HCT116 (cell line): ENCODE data around the gene ITGAV. TPM values are rescaled to one million over a fixed set of nuclear protein-coding genes. Genes with fewer than 3 reads are reported as not detected.

ENCODE experiments used
- ATAC-seq: fragments of 200-7000 bp; cut with Tn5 transposase; 2 replicates; pipeline ENCODE4 v1.9.1; 2020; ENCODE audit warnings: mild to moderate bottlenecking, moderate library complexity
- BruUV-seq: library from RNA; stranded (reverse); fragments of 400-500 nt; replicated peaks from 2 replicates; lab custom pipeline; 2021; lab: Mats Ljungman, UMichigan
- CTCF ChIA-PET: fragments of 300-600 bp; sonication (Branson Sonifier 250); formaldehyde crosslinking; loops from one replicate; lab custom pipeline; 2021; ENCODE audit warnings: antibody characterized with exemption; lab: Charles Lee
- POLR2A ChIA-PET: fragments of 300-600, 350-600 bp; sonication (Branson Sonifier 250); formaldehyde crosslinking; loops from one replicate; lab custom pipeline; 2021; ENCODE audit warnings: antibody characterized with exemption; lab: Charles Lee
- RAD21 ChIA-PET, 2 experiments: fragments of 300-600 bp; sonication (Branson Sonifier 250); formaldehyde crosslinking; loops; one replicate each; lab custom pipeline; 2023; ENCODE audit warnings: low total read pairs in 2 of 2; ENCODE audit not compliant: uncharacterized antibody in 2 of 2, unreplicated experiment in 2 of 2, low non-redundant PET in 1 of 2; lab: Charles Lee
- DNase-seq: peaks from one replicate; pipeline ENCODE4 v3.0.0-alpha.2; 2010; ENCODE audit warnings: low read depth, low spot score
- H2AFZ ChIP-seq: fragments of 200-600 bp; shearing (Covaris generic), sonication (generic); 2 replicates; pipeline ENCODE4 v1.6.1; 2017; ENCODE audit warnings: low read depth, mixed run types, mixed read lengths, antibody characterized with exemption, low read length; ENCODE audit not compliant: poor library complexity, severe bottlenecking
- H3K27ac ChIP-seq: 2 replicates; pipeline ENCODE4 v1.5.1; 2012; ENCODE audit warnings: low read depth, low read length
- H3K27me3 ChIP-seq: fragments of 200-600 bp; sonication (generic); 2 replicates; pipeline ENCODE4 v1.6.1; 2016; ENCODE audit warnings: mixed run types, low read length, mixed read lengths; ENCODE audit not compliant: insufficient read depth
- H3K36me3 ChIP-seq, 2 experiments: fragments of 200-500 bp in 1 of 2; fragments of 200-600 bp in 1 of 2; sonication (Bioruptor generic) in 1 of 2; sonication (generic) in 1 of 2; 2 replicates each; pipeline versions ENCODE4 v1.5.1 to v1.6.1; 2014 to 2016; ENCODE audit warnings: low read length in 2 of 2, inconsistent platforms in 1 of 2, mixed read lengths in 1 of 2, mixed run types in 1 of 2; ENCODE audit not compliant: insufficient read depth in 2 of 2, control insufficient read depth in 1 of 2
- H3K4me1 ChIP-seq, 2 experiments: fragments of 200-600 bp in 1 of 2; sonication (generic) in 1 of 2; 2 replicates each; pipeline versions ENCODE4 v1.5.1 to v1.6.1; 2012 to 2017; ENCODE audit warnings: low read length in 2 of 2, inconsistent platforms in 1 of 2, mild to moderate bottlenecking in 1 of 2, mixed read lengths in 1 of 2, mixed run types in 1 of 2, moderate library complexity in 1 of 2; ENCODE audit not compliant: insufficient read depth in 2 of 2, control insufficient read depth in 1 of 2
- H3K4me2 ChIP-seq: fragments of 200-600 bp; sonication (generic); 2 replicates; pipeline ENCODE4 v1.6.1; 2017; ENCODE audit warnings: mixed run types, low read length, mixed read lengths
- H3K4me3 ChIP-seq, 2 experiments: fragments of 200-600 bp in 1 of 2; sonication (generic) in 1 of 2; replicated peaks in 1 of 2; 2 replicates each; pipeline ENCODE4 v1.5.1; 2011 to 2016; ENCODE audit warnings: low read length in 2 of 2, control low read depth in 1 of 2, low read depth in 1 of 2, mild to moderate bottlenecking in 1 of 2, mixed read lengths in 1 of 2, mixed run types in 1 of 2
- H3K79me2 ChIP-seq: fragments of 200-600 bp; sonication (generic); 2 replicates; pipeline ENCODE4 v1.6.1; 2017; ENCODE audit warnings: mild to moderate bottlenecking, mixed run types, low read length, moderate library complexity, mixed read lengths; ENCODE audit not compliant: insufficient read depth
- H3K9ac ChIP-seq: fragments of 200-600 bp; sonication (generic); 2 replicates; pipeline ENCODE4 v1.6.1; 2016; ENCODE audit warnings: low read length, mixed read lengths
- H3K9me2 ChIP-seq: fragments of 200-600 bp; sonication (generic), shearing (Covaris generic); 2 replicates; pipeline ENCODE4 v1.6.1; 2017; ENCODE audit warnings: mixed run types, mild to moderate bottlenecking, moderate library complexity; ENCODE audit not compliant: insufficient read depth
- H3K9me3 ChIP-seq, 2 experiments: fragments of 200-500 bp in 1 of 2; fragments of 200-600 bp in 1 of 2; sonication (Bioruptor generic) in 1 of 2; sonication (generic) in 1 of 2; 2 replicates each; pipeline ENCODE4 v1.6.1; 2014 to 2017; ENCODE audit warnings: low read length in 2 of 2, mixed read lengths in 2 of 2, inconsistent platforms in 1 of 2, low read depth in 1 of 2, mild to moderate bottlenecking in 1 of 2, mixed run types in 1 of 2, moderate library complexity in 1 of 2; ENCODE audit not compliant: control insufficient read depth in 1 of 2, insufficient read depth in 1 of 2
- H4K20me1 ChIP-seq: fragments of 200-600 bp; sonication (generic), shearing (Covaris generic); 2 replicates; pipeline ENCODE4 v1.6.1; 2017; ENCODE audit warnings: mixed run types, mild to moderate bottlenecking, moderate library complexity; ENCODE audit not compliant: insufficient read depth
- ELF1 ChIP-seq: IDR thresholded peaks from 2 replicates; pipeline ENCODE4 v1.6.1; 2012; ENCODE audit warnings: low read depth, borderline replicate concordance
- JUND ChIP-seq: IDR thresholded peaks from 2 replicates; pipeline ENCODE4 v1.6.1; 2012
- RAD21 ChIP-seq: IDR thresholded peaks from 2 replicates; pipeline ENCODE4 v1.6.1; 2012; ENCODE audit warnings: low read depth, mild to moderate bottlenecking
- SP1 ChIP-seq: IDR thresholded peaks from 2 replicates; pipeline ENCODE4 v1.6.1; 2012; ENCODE audit warnings: low read depth
- SRF ChIP-seq: IDR thresholded peaks from 2 replicates; pipeline ENCODE4 v1.6.1; 2012; ENCODE audit warnings: low read depth
- TCF7L2 ChIP-seq: IDR thresholded peaks from 2 replicates; pipeline ENCODE4 v1.7.0; 2011; ENCODE audit warnings: borderline replicate concordance, inconsistent platforms; ENCODE audit not compliant: insufficient read depth, insufficient read length; ENCODE audit errors: extremely low read depth
- YY1 ChIP-seq: IDR thresholded peaks from 2 replicates; pipeline ENCODE4 v1.6.1; 2011; ENCODE audit warnings: low read length, low read depth, moderate library complexity, mild to moderate bottlenecking; ENCODE audit not compliant: insufficient replicate concordance; ENCODE audit errors: extremely low read depth
- ZFX ChIP-seq: fragments of 450-650 bp; IDR thresholded peaks from 2 replicates; pipeline ENCODE4 v1.6.1; 2017
- ZNF274 ChIP-seq: fragments of 200-500 bp; sonication (Bioruptor generic); IDR thresholded peaks from 2 replicates; pipeline ENCODE4 v1.6.1; 2014; ENCODE audit warnings: mild to moderate bottlenecking, low read depth, low read length, inconsistent platforms
- intact Hi-C: fragments of 100-400 bp; cut with micrococcal nuclease; formaldehyde crosslinking; loops from 2 replicates; pipeline ENCODE4 v1.10.0; 2022
- total RNA-seq: library from RNA; stranded (reverse); gene quantifications from one replicate; pipeline ENCODE4 v1.2.1, GENCODE V29; 2021; ENCODE audit not compliant: unreplicated experiment
- TF ChIP-seq, protein P1 (sequence below), 3 experiments: fragments of 200-600 bp in 1 of 3; sonication (generic) in 1 of 3; IDR thresholded peaks in 2 of 3; conservative IDR thresholded peaks in 1 of 3; 2 replicates each; pipeline ENCODE4 v1.5.1; 2012 to 2017; ENCODE audit warnings: low read depth in 2 of 3, low read length in 2 of 3, antibody characterized with exemption in 1 of 3, borderline replicate concordance in 1 of 3, control low read depth in 1 of 3, mild to moderate bottlenecking in 1 of 3, mixed read lengths in 1 of 3, mixed run types in 1 of 3, moderate library complexity in 1 of 3; ENCODE audit not compliant: insufficient read depth in 1 of 3
- TF ChIP-seq, protein P2 (sequence below): IDR thresholded peaks from 2 replicates; pipeline ENCODE4 v1.6.1; 2011; ENCODE audit warnings: mild to moderate bottlenecking, low read length, moderate library complexity; ENCODE audit not compliant: insufficient replicate concordance; ENCODE audit errors: extremely low read depth

Gene ITGAV
- total RNA-seq, 1 experiment from 2014 or later = 36.3 TPM

- no peak for DNase-seq
- Histone ChIP-seq H3K36me3 (peaks cover 0 to 5% of the 10 kb centered on the region in 2 experiments; a peak in 1 of 4 replicates), H3K9me2 (no peaks in the 10 kb centered on the region), H3K4me3 (no peak overlapping the region), H4K20me1 (no peaks in the 10 kb centered on the region), H3K27ac (no peak overlapping the region), H2AFZ (no peak overlapping the region), H3K27me3 (no peaks in the 10 kb centered on the region)
- ATAC-seq = no peak
- BruUV-seq = no TSS peak
- ChIA-PET POLR2A (no interaction called here), CTCF (no interaction called here), RAD21 (no interaction called here)
- no peak for TF ChIP-seq ELF1
- TF ChIP-seq JUND = no peak
- no peak for TF ChIP-seq ZNF274
- no peak for TF ChIP-seq YY1
- no peak for TF ChIP-seq SP1
- TF ChIP-seq ZFX = no peak
- TF ChIP-seq, protein P1, sequence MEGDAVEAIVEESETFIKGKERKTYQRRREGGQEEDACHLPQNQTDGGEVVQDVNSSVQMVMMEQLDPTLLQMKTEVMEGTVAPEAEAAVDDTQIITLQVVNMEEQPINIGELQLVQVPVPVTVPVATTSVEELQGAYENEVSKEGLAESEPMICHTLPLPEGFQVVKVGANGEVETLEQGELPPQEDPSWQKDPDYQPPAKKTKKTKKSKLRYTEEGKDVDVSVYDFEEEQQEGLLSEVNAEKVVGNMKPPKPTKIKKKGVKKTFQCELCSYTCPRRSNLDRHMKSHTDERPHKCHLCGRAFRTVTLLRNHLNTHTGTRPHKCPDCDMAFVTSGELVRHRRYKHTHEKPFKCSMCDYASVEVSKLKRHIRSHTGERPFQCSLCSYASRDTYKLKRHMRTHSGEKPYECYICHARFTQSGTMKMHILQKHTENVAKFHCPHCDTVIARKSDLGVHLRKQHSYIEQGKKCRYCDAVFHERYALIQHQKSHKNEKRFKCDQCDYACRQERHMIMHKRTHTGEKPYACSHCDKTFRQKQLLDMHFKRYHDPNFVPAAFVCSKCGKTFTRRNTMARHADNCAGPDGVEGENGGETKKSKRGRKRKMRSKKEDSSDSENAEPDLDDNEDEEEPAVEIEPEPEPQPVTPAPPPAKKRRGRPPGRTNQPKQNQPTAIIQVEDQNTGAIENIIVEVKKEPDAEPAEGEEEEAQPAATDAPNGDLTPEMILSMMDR (IDR thresholded peaks at IDR 0.05 in 2 of 3, conservative IDR thresholded peaks at IDR 0.05 in 1 of 3; ENCODE audit: borderline replicate concordance in 1 of 3, insufficient read depth in 1 of 3, low read depth in 2 of 3, low read length in 2 of 3) = no peak
- no peak for TF ChIP-seq SRF
- TF ChIP-seq, all 23 proteins: peak for 0
- Histone ChIP-seq H3K79me2 (no peaks in the 10 kb centered on the region), H3K4me1 (no peaks in the 10 kb centered on the region), H3K9me3 (no peaks in the 10 kb centered on the region), H3K9ac (no peak overlapping the region), H3K4me2 (no peak overlapping the region)
- intact Hi-C loops = no loop called here
Observed at GRCh38 chr2:186644791-186645190, 54.9 kb downstream of the ITGAV start.

DNA sequence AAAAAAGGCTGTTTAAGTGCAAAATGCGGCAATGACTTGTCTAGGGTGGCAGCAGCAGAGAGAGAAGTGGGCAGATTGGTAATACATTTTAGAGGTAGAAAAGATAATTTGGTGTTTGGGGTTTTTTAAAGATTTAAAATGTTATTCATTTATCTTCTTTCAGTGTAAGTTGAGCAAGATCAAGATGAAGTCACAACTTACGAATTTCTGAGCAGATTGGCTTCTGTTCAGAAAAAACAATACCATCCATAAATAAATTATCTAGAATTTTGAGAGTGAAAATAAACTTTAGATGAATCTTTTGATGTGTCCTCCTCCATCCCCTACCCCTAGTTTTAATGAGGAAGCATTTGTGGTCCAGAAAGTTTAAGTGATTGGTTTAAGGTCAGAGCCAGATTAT lies 56.1 kb downstream of the ITGAV start:
- Histone ChIP-seq H3K9me3 (no peaks in the 10 kb centered on the region), H3K27ac (no peak overlapping the region), H3K4me1 (no peaks in the 10 kb centered on the region), H2AFZ (no peak overlapping the region), H4K20me1 (no peaks in the 10 kb centered on the region), H3K4me2 (no peak overlapping the region), H3K79me2 (no peaks in the 10 kb centered on the region), H3K4me3 (no peak overlapping the region), H3K27me3 (no peaks in the 10 kb centered on the region), H3K9ac (no peak overlapping the region), H3K9me2 (no peaks in the 10 kb centered on the region), H3K36me3 (peaks cover 0 to 5% of the 10 kb centered on the region in 2 experiments; a peak in 1 of 4 replicates)
- BruUV-seq = no TSS peak
- ATAC-seq (no peak), DNase-seq (no peak)
- POLR2A ChIA-PET = no interaction called here
- CTCF ChIA-PET = no interaction called here
- RAD21 ChIA-PET = no interaction called here
- intact Hi-C loops = no loop called here
- TF ChIP-seq SP1 (no peak), ZNF274 (no peak), TCF7L2 (no peak), ELF1 (no peak), RAD21 (no peak)
- TF ChIP-seq, protein P1 (IDR thresholded peaks at IDR 0.05 in 2 of 3, conservative IDR thresholded peaks at IDR 0.05 in 1 of 3; ENCODE audit: borderline replicate concordance in 1 of 3, insufficient read depth in 1 of 3, low read depth in 2 of 3, low read length in 2 of 3) = no peak
- TF ChIP-seq, protein P2, sequence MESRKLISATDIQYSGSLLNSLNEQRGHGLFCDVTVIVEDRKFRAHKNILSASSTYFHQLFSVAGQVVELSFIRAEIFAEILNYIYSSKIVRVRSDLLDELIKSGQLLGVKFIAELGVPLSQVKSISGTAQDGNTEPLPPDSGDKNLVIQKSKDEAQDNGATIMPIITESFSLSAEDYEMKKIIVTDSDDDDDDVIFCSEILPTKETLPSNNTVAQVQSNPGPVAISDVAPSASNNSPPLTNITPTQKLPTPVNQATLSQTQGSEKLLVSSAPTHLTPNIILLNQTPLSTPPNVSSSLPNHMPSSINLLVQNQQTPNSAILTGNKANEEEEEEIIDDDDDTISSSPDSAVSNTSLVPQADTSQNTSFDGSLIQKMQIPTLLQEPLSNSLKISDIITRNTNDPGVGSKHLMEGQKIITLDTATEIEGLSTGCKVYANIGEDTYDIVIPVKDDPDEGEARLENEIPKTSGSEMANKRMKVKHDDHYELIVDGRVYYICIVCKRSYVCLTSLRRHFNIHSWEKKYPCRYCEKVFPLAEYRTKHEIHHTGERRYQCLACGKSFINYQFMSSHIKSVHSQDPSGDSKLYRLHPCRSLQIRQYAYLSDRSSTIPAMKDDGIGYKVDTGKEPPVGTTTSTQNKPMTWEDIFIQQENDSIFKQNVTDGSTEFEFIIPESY = no peak
